K562 (cell line): Measurements from ENCODE around the gene RCC2. TPM values are rescaled to one million over a fixed set of nuclear protein-coding genes. Genes with fewer than 3 reads are reported as not detected.
A peak's percentile ranks its signal among the peaks of the same experiment; 100 is the strongest.

ENCODE experiments used
- ATAC-seq: fragments of 200-7000 bp; cut with Tn5 transposase; 3 replicates; pipeline ENCODE4 v1.9.1; 2020; ENCODE audit warnings: moderate library complexity
- BruUV-seq: library from RNA; stranded (reverse); fragments of 400-500 nt; replicated peaks from 2 replicates; lab custom pipeline; 2021; lab: Mats Ljungman, UMichigan
- CTCF ChIA-PET: fragments of 300-600 bp; formaldehyde crosslinking; extraction: SDS; loops from one replicate; lab custom pipeline; 2021; ENCODE audit warnings: low intra/inter-chr PET ratio; lab: Yijun Ruan, JAX
- POLR2A ChIA-PET: fragments of 300-600, 350-650 bp; sonication (Branson Sonifier 250); formaldehyde crosslinking; extraction: SDS; loops from one replicate; lab custom pipeline; 2021; ENCODE audit warnings: antibody characterized with exemption, inconsistent platforms; lab: Yijun Ruan, JAX
- DNase-seq, 4 experiments: peaks; one replicate each; pipeline versions ENCODE4 v3.0.0 to v3.0.0-alpha.2; 2011 to 2018; ENCODE audit warnings: low spot score in 3 of 4, mixed read lengths in 3 of 4; ENCODE audit errors: extremely low read depth in 1 of 4
- FAIRE-seq: peaks from 2 replicates; lab custom pipeline; 2011; peaks lifted over from hg19 to GRCh38; lab: Jason Lieb, UNC
- H2AFZ ChIP-seq: 2 replicates; pipeline ENCODE4 v1.6.0; 2011; ENCODE audit warnings: low read depth, low read length, control low read depth, inconsistent platforms
- H3K27ac ChIP-seq: fragments of 200-600 bp; 3 replicates; pipeline ENCODE4 v1.8.0; 2011; ENCODE audit warnings: low read depth, mild to moderate bottlenecking, control low read depth, inconsistent platforms, low read length, moderate library complexity, mixed read lengths; ENCODE audit errors: extremely low read depth
- H3K27me3 ChIP-seq, 2 experiments: fragments of 300-600 bp in 1 of 2; 2 replicates in 1 of 2; 3 replicates in 1 of 2; pipeline versions ENCODE4 v1.6.0 to v1.8.0; 2011; ENCODE audit warnings: inconsistent platforms in 2 of 2, low read length in 2 of 2, mild to moderate bottlenecking in 1 of 2, mixed read lengths in 1 of 2, moderate library complexity in 1 of 2; ENCODE audit not compliant: control insufficient read depth in 2 of 2, insufficient read depth in 2 of 2
- H3K36me3 ChIP-seq: fragments of 300-600 bp; 3 replicates; pipeline ENCODE4 v1.8.0; 2011; ENCODE audit warnings: mild to moderate bottlenecking, low read length, inconsistent platforms; ENCODE audit not compliant: control insufficient read depth, insufficient read depth
- H3K4me1 ChIP-seq, 2 experiments: fragments of 200-600 bp in 1 of 2; replicated peaks in 1 of 2; 2 replicates in 1 of 2; 3 replicates in 1 of 2; pipeline versions ENCODE4 v1.5.1 to v1.8.0; 2011; ENCODE audit warnings: inconsistent platforms in 2 of 2, low read length in 2 of 2, mild to moderate bottlenecking in 1 of 2, mixed read lengths in 1 of 2, moderate library complexity in 1 of 2; ENCODE audit not compliant: control insufficient read depth in 2 of 2, insufficient read depth in 2 of 2
- H3K4me2 ChIP-seq: 2 replicates; pipeline ENCODE4 v1.6.1; 2011; ENCODE audit warnings: low read length, control low read depth, inconsistent platforms, mixed read lengths; ENCODE audit not compliant: insufficient read depth
- H3K4me3 ChIP-seq: fragments of 200-600 bp; sonication (generic), shearing (Covaris generic); 2 replicates; pipeline ENCODE4 v1.5.1; 2016; ENCODE audit warnings: control low read depth, inconsistent platforms
- H3K79me2 ChIP-seq: fragments of 200-600 bp; 3 replicates; pipeline ENCODE4 v1.8.0; 2011; ENCODE audit warnings: low read length, inconsistent platforms; ENCODE audit not compliant: control insufficient read depth, insufficient read depth
- H3K9ac ChIP-seq, 2 experiments: 2 replicates each; pipeline versions ENCODE4 v1.6.0 to v1.6.1; 2011; ENCODE audit warnings: low read depth in 2 of 2, low read length in 2 of 2, control low read depth in 1 of 2, inconsistent platforms in 1 of 2, mild to moderate bottlenecking in 1 of 2, mixed read lengths in 1 of 2; ENCODE audit not compliant: insufficient read depth in 1 of 2
- H3K9me1 ChIP-seq: one replicate; pipeline ENCODE4 v1.6.0; 2011; ENCODE audit warnings: inconsistent platforms, mild to moderate bottlenecking, low read length, moderate library complexity; ENCODE audit not compliant: control insufficient read depth, insufficient read depth
- H3K9me3 ChIP-seq: replicated peaks from 2 replicates; pipeline ENCODE4 v1.5.1; 2011; ENCODE audit warnings: low read depth, low read length, inconsistent platforms; ENCODE audit not compliant: control insufficient read depth, insufficient read depth
- H4K20me1 ChIP-seq: replicated peaks from 2 replicates; pipeline ENCODE4 v1.6.1; 2011; ENCODE audit warnings: low read length, inconsistent platforms, mixed read lengths; ENCODE audit not compliant: control insufficient read depth, insufficient read depth
- LCOR ChIP-seq: sonication (generic); formaldehyde crosslinking; IDR thresholded peaks from 2 replicates; pipeline ENCODE4 v1.8.0; 2022; ENCODE audit warnings: mild to moderate bottlenecking, missing genetic modification reagents
- MAX ChIP-seq: sonication (generic); formaldehyde crosslinking; IDR thresholded peaks from 2 replicates; pipeline ENCODE4 v1.9.0; 2022; ENCODE audit warnings: mild to moderate bottlenecking, missing genetic modification reagents
- NCOA2 ChIP-seq, 2 experiments: fragments of 450-650 bp; IDR thresholded peaks; 2 replicates each; pipeline ENCODE4 v1.6.1; 2018; ENCODE audit warnings: mild to moderate bottlenecking in 2 of 2, moderate library complexity in 1 of 2; ENCODE audit not compliant: partially characterized antibody in 2 of 2
- NFIC ChIP-seq: fragments of 450-650 bp; IDR thresholded peaks from 2 replicates; pipeline ENCODE4 v1.6.1; 2017; ENCODE audit warnings: mild to moderate bottlenecking, inconsistent platforms
- POLR2G ChIP-seq: fragments of 200-400 bp; formaldehyde crosslinking; IDR thresholded peaks from 2 replicates; pipeline ENCODE4 v1.6.1; 2017; ENCODE audit warnings: low read depth, mild to moderate bottlenecking, antibody characterized with exemption, low read length, moderate library complexity
- POLR2H ChIP-seq: IDR thresholded peaks from 2 replicates; pipeline ENCODE4 v1.6.1; 2016; ENCODE audit warnings: missing genetic modification characterization, low read depth, mild to moderate bottlenecking, control low read depth, missing compliant biosample characterization, moderate library complexity
- SIX5 ChIP-seq, 2 experiments: IDR thresholded peaks; 2 replicates each; pipeline ENCODE4 v1.6.1; 2011; ENCODE audit warnings: low read length in 2 of 2, borderline replicate concordance in 1 of 2, low read depth in 1 of 2, mild to moderate bottlenecking in 1 of 2, moderate library complexity in 1 of 2; ENCODE audit not compliant: insufficient read depth in 1 of 2
- ZNF644 ChIP-seq: fragments of 200-800 bp; sonication (Bioruptor generic); IDR thresholded peaks from 2 replicates; pipeline ENCODE4 v1.6.1; 2016; ENCODE audit warnings: low read depth, missing genetic modification characterization, missing compliant biosample characterization
- WGBS: fragments of 100-300 bp; shearing (Covaris generic); methylation state at CpG from one replicate; pipeline ENCODE4 v1.1.6; 2016; ENCODE audit warnings: low coverage, mixed read lengths; ENCODE audit not compliant: insufficient coverage; ENCODE audit errors: missing lambda C conversion rate; 5-methylcytosine and 5-hydroxymethylcytosine counted together
- in situ Hi-C: fragments of 300-500 bp; cut with MboI; formaldehyde crosslinking; loops from 4 replicates; pipeline ENCODE4 v1.15.0; 2018; ENCODE audit warnings: inconsistent platforms, mixed read lengths
- intact Hi-C: fragments of 100-400 bp; cut with micrococcal nuclease; formaldehyde crosslinking; loops from 2 replicates; pipeline ENCODE4 v1.14.2; 2022
- polyA plus RNA-seq, 8 experiments: library from polyadenylated mRNA; depleted of rRNA in 4 of 8; stranded (reverse) in 5 of 8; unstranded in 3 of 8; fragments of >200 nt; fragmentation: Nextera tagmentation in 2 of 8; fragmentation: Illumina TruSeq in 1 of 8; extraction: Ambion mirVana in 2 of 8; extraction: Trizol in 1 of 8; gene quantifications; 2 replicates each; pipeline versions ENCODE4 v1.2.1 to v1.2.3, GENCODE V29; 2011 to 2014; ENCODE audit warnings: inconsistent platforms in 1 of 8, missing spikeins in 1 of 8
- total RNA-seq, 7 experiments: library from RNA; depleted of rRNA in 6 of 7; stranded (reverse); fragments of >200 nt in 6 of 7; fragmentation: Illumina TruSeq in 2 of 7; extraction: Trizol in 2 of 7; gene quantifications; 2 replicates each; pipeline versions ENCODE4 v1.2.1 to v1.2.3, GENCODE V29; 2011 to 2021; ENCODE audit warnings: low replicate concordance in 1 of 7
- TF ChIP-seq, protein P1 (sequence below): sonication (generic); formaldehyde crosslinking; IDR thresholded peaks from 2 replicates; pipeline ENCODE4 v1.5.0; 2020; ENCODE audit warnings: missing genetic modification reagents
- TF ChIP-seq, protein P2 (sequence below): sonication (generic); formaldehyde crosslinking; IDR thresholded peaks from 2 replicates; pipeline ENCODE4 v1.8.0; 2022; ENCODE audit warnings: mild to moderate bottlenecking, missing genetic modification reagents

Gene RCC2
- total and polyA plus RNA-seq, 9 of the 15 experiments (the other 6 are each of a cell fraction or from before 2014, with no cell fraction given): 31.8 to 292 (median 116) TPM

DNA sequence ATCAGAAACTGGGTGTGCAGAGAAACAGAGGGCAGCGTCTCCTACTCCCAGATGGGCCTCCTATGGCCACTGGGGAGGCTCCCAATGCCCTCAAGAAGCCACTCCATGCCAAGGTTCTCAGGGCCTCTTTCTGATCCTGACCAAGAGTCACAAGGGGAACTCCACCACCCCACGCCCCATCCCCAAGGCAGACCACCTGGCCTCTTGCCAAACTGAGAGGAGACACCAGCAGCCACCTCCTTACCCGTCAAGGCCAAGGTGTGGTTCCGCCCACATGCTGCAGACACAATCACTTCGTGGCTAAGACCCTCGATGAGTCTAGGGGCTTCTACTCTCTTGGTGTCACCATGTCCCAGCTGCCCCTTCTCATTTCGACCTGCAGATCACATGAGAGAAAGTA, 17.0 kb downstream of the RCC2 start:
- peaks cover 0 to 14% of the 10 kb centered on the region in 2 experiments; a peak in 3 of 5 replicates for H3K4me1 ChIP-seq
- peaks cover 98% of the 10 kb centered on the region for H3K36me3 ChIP-seq
- no peak overlapping the region for H3K4me3 ChIP-seq
- H3K9ac ChIP-seq: no peak overlapping the region
- no peak overlapping the region for H3K27ac ChIP-seq
- H3K4me2 ChIP-seq: no peak overlapping the region
- WGBS: 84% methylated on average over 7 of the region's 7 CpGs
- ATAC-seq (no peak), FAIRE-seq (no peak), DNase-seq (no peak)
- ChIA-PET CTCF (no interaction called here), POLR2A (interaction anchor here (0.6 to 2.4 kb wide), 4 partner anchors 10 to 162 kb away, joined by 3 to 7 read pairs (median 5); partner anchors contain the start of gene RCC2)
- TF ChIP-seq MAX (CRISPR knock-in tag): no peak
- TF ChIP-seq SIX5 (IDR thresholded peaks at IDR 0.05; ENCODE audit: borderline replicate concordance in 1 of 2, insufficient read depth in 1 of 2, low read depth in 1 of 2, low read length in 2 of 2): 0 out of 4 replicates have a peak, but pooled peaks of 1 of the 2 experiments have one; percentile 8
- TF ChIP-seq ZNF644 (tag): no peak
- peak; percentile 9; the same call in 1 of the 2 replicates for TF ChIP-seq POLR2G
- TF ChIP-seq NCOA2 (IDR thresholded peaks at IDR 0.05; ENCODE audit: partially characterized antibody in 2 of 2): no peak
- TF ChIP-seq POLR2H: no peak
- TF ChIP-seq, protein P1, sequence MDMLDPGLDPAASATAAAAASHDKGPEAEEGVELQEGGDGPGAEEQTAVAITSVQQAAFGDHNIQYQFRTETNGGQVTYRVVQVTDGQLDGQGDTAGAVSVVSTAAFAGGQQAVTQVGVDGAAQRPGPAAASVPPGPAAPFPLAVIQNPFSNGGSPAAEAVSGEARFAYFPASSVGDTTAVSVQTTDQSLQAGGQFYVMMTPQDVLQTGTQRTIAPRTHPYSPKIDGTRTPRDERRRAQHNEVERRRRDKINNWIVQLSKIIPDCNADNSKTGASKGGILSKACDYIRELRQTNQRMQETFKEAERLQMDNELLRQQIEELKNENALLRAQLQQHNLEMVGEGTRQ (CRISPR knock-in tag): no peak
- TF ChIP-seq, protein P2, sequence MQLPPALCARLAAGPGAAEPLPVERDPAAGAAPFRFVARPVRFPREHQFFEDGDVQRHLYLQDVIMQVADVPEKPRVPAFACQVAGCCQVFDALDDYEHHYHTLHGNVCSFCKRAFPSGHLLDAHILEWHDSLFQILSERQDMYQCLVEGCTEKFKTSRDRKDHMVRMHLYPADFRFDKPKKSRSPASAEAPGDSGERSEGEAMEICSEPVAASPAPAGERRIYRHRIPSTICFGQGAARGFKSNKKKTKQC (CRISPR knock-in tag): no peak
- TF ChIP-seq NFIC: peak; percentile 75
- no peak for TF ChIP-seq LCOR (CRISPR knock-in tag)
- H3K27me3 ChIP-seq: no peaks in the 10 kb centered on the region
- no peak overlapping the region for H2AFZ ChIP-seq
- H4K20me1 ChIP-seq: peaks cover 23% of the 10 kb centered on the region
- H3K9me3 ChIP-seq: no peaks in the 10 kb centered on the region
- no peaks in the 10 kb centered on the region for H3K9me1 ChIP-seq
- no TSS peak for BruUV-seq
- intact Hi-C loops (no loop called here), in situ Hi-C loops (no loop called here)
- peaks cover 32% of the 10 kb centered on the region for H3K79me2 ChIP-seq
